HG03139 (cell line): Measurements from ENCODE around the gene CALN1.
"Not testable (repeated sequence)": the region's sequence is repeated elsewhere in the genome, so short reads cannot be mapped to it uniquely, and the experiment has no call there.

ENCODE experiments used
- ATAC-seq: cut with Tn5 transposase; IDR thresholded peaks from one replicate; pipeline ENCODE4 v1.9.1; 2021; ENCODE audit not compliant: unreplicated experiment

CALN1 gene

GRCh38 chr7:71761336-71761735, 650.8 kb downstream of the CALN1 start:
- ATAC-seq = no peak

DNA sequence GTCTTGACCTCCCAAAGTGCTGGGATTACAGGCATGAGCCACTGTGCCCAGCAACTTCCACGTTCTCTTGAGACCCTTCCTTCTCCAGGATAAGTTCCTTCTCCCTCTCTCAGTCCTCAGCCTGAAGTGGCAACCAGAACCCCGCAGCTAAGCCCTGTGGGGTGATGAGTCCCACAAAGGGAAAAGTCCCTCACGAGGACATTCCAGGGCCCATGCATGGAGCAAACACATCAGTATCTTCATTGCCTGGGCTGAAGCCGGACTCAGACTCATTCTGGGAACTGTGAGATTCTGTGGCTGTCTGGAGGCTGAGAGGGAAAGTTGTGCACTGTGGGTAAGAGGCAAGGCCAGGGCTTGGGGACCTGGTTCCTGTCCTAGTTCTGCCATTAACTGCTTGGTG, 657.3 kb downstream of the CALN1 start:
- ATAC-seq = no peak

DNA sequence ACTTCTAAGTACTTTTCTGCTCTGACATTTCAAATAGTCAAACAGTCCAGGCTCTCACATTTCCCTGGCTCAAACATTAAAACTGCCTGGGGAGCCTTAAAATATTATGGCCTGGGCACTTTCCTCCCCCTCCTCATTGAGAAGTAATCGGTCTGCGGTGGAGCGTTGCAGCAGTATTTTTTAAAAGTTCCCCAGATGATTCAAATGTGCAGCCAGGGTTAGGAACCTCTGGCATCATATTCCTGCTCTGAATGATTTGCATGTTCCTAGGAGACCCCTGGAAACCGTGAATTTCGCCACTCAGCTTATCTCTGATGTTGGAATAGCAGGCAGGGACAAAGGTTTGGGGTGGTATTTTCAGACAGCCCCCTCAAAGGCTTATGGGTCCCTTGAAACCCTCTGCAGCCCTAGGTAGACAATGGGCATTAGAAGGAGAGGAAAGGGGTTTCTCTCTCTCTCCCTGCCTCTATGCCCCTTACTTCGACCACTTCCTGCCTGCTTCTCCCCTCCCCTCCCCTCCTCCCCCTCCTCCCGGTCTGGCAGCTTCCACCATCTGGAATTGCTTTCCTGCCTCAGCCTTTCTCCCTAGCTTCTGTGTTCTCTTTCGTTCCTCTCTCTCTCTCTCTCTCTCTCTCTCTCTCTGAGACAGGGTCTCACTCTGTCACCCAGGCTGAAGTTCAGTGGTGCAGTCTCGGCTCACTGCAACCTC, 658.0 kb downstream of the CALN1 start:
- ATAC-seq = no peak

DNA sequence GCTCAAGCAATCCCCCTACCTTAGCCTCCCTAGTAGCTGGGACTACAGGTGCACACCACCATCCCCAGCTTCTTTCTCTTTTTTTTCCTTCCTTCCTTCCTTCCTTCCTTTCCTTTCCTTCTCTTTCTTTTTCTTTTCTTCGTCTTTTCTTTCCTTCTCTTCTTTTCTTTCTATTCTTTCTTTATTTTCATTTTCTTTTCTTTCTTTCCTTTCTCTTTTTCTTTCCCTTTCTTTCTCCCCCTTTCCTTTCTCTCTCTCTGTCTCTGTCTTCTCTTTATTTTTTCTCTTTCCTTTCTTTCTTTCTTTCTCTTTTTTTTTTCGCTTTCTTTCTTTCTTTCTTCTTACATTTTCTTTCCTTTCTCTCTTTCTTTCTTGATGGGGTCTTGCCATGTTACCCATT, 658.9 kb downstream of the CALN1 start:
- no peak for ATAC-seq

- no peak for ATAC-seq
Observed at GRCh38 chr7:71752171-71752935, 659.8 kb downstream of the CALN1 start.

GRCh38 chr7:71750290-71750689, 661.8 kb downstream of the CALN1 start:
- no peak for ATAC-seq

GRCh38 chr7:71746006-71746405, 666.1 kb downstream of the CALN1 start:
- ATAC-seq = no peak

DNA sequence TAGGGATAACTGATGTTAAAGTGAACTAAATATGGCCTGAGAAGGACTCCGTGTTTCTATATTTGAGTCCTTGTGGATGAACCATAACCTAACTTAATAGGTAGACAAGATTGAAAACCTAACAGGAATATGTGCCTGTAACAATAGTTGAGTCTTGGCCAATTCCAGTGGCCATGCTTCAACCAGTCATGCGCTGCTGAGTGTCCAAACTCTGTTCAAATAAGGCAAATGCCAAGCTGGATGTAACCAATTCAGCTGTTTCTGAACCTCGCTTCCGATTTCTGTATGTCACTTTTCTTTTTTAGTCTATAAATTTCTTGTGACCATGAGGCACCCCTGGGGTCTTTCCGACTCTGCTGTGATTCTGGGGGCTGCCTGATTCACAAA, 672.0 kb downstream of the CALN1 start:
- ATAC-seq = no peak

DNA sequence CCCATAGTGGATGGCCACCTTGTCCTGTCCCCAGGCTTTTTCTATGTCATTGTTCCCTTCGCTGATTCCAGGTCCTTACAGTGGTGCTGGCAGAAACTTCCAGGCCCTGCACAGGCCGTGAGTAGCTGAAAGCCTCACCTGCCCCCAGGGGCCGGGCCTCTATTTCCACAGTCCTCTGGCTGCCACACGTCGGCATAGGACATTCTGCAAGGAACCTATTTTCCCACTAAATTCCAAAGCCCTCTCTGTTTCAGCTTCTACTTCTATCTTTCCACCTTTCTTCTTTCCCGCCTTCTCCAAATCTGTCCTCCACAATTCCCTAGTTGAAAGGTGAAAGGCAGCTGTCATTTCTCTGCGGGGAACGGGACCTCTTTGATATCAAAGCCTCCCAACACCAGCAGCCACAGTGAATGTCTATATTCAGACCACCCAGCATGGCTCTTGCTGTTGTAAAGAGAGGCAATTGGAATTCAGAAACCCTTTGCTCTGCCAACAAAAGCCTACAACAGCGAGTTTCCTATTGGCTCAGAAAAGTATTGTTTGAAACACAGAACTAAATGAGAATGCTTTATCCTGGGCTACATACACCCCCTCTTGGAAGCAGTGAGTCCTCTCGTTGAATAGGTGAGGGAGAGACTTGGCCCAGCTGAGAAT, 672.5 kb downstream of the CALN1 start:
- ATAC-seq = no peak

GRCh38 chr7:71737931-71738540, 674.1 kb downstream of the CALN1 start:
- ATAC-seq = not testable (repeated sequence)

DNA sequence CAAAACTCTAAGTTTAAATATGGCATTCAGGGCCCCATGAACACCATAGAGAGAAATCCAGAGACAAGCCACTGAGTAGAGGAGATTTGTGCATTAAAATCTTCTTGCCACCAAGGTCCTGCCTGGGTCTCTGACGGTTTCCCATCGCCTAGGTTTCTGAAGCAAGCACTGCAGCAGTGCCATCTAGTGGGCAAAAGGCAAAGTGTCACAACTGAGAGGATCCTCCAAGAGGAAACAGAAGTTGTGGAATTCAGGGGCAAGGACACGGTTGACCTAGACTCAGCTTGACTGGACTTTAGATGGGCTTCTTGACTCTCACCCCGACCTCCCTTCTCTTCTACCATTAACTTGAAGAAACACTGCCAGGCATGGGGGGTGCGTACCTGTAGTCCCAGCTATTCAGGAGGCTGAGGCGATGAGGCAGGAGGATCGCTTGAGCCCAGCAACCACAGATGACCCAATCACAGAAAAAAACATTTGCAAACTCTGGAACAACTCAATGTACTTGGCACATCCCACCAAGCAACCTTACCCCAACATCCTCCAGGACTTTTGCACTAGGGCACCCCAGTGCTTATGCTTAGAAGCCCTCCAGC, 676.1 kb downstream of the CALN1 start:
- ATAC-seq = no peak

DNA sequence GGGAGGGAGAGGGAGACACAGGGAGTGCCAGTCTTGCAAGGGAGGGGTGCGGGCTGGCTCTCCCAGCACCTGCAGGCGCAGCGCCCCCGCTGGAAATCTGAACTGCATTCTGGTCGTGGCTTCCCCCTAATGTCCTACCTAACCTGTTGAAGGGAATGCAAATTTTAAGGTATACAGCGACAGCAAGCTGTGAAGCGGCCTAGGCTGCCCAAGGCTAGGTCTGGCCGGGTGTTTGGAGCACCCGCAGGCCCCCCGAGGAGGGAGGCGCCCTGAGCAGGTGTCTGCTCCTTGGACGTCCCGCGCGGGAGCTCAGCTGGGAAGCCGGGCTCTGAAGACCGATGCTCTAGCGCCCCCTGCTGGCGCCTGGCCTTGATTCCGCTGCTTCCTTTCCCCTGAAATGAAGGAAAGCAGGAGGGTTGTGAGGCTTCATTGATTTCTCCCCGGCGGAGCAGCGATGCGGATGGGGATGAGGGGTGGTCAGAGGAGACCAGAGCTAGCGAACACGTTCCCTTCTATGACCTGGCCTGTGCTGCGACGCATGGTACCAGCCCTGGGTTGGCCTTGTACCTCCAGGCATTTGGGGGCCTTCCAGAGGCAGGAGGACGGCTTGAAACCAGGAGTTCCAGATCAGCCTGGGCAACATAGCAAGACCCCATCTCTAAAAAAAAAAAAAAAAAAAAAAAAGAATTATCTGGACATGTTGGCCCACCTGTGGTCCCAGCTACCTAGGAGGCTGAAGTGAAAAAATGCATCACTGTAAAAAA, 678.8 kb downstream of the CALN1 start:
- ATAC-seq = no peak

DNA sequence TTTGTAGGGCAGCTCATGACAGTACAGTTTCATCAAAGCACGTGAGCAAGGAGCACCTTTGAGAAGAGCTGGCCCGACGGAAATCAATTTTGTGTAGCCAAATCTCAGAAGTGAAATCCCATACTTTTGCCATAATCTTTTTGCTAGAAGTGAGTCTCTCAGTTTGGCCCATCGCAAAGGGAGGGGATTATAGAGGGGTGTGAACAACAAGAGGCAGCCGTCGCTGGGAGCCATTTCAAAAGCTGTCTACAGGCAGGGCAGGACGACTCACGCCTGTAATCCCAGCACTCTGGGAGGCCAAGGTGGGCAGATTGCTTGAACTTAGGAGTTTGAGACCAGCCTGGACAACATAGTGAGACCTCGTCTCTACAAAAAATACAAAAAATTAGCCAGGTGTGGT, 680.4 kb downstream of the CALN1 start:
- ATAC-seq = no peak
